PC-3 (cell line): ENCODE data around the gene FOXN3. TPM values are rescaled to one million over a fixed set of nuclear protein-coding genes. Genes with fewer than 3 reads are reported as not detected.

ENCODE experiments used
- ATAC-seq: fragments of 200-7000 bp; cut with Tn5 transposase; 2 replicates; pipeline ENCODE4 v1.9.1; 2020; ENCODE audit warnings: mild to moderate bottlenecking, moderate library complexity
- BruUV-seq: library from RNA; stranded (reverse); fragments of 400-500 nt; replicated peaks from 2 replicates; lab custom pipeline; 2021; lab: Mats Ljungman, UMichigan
- CTCF ChIA-PET: fragments of 300-600 bp; sonication (Branson Sonifier 250); formaldehyde crosslinking; loops from one replicate; lab custom pipeline; 2022; ENCODE audit warnings: antibody characterized with exemption; lab: Charles Lee
- POLR2A ChIA-PET: fragments of 300-600 bp; sonication (Branson Sonifier 250); formaldehyde crosslinking; loops from one replicate; lab custom pipeline; 2022; ENCODE audit warnings: antibody characterized with exemption; ENCODE audit not compliant: unreplicated experiment; lab: Charles Lee
- DNase-seq: peaks from one replicate; pipeline ENCODE4 v3.0.0-alpha.2; 2015
- H2AFZ ChIP-seq: fragments of 300-600 bp; sonication (generic); 2 replicates; pipeline ENCODE4 v1.6.0; 2016; ENCODE audit warnings: antibody characterized with exemption, low read length
- H3F3A ChIP-seq: fragments of 300-600 bp; sonication (generic); one replicate; pipeline ENCODE4 v1.6.0; 2017; ENCODE audit warnings: antibody characterized with exemption, low read length, control low read depth, mild to moderate bottlenecking; ENCODE audit not compliant: unreplicated experiment
- H3K27ac ChIP-seq: fragments of 300-600 bp; sonication (generic); 2 replicates; pipeline ENCODE4 v1.5.1; 2016; ENCODE audit warnings: mild to moderate bottlenecking, low read length
- H3K27me3 ChIP-seq: fragments of 300-600 bp; sonication (generic); 2 replicates; pipeline ENCODE4 v1.6.1; 2016; ENCODE audit warnings: low read length, mixed read lengths
- H3K36me3 ChIP-seq: fragments of 300-600 bp; sonication (generic); 2 replicates; pipeline ENCODE4 v1.6.1; 2016; ENCODE audit warnings: low read depth, mixed run types, low read length, mixed read lengths
- H3K4me1 ChIP-seq: fragments of 300-600 bp; sonication (generic); 2 replicates; pipeline ENCODE4 v1.5.1; 2016; ENCODE audit warnings: low read length; ENCODE audit not compliant: insufficient read depth
- H3K4me2 ChIP-seq: fragments of 300-600 bp; sonication (generic); 2 replicates; pipeline ENCODE4 v1.6.0; 2016; ENCODE audit warnings: low read length
- H3K4me3 ChIP-seq: fragments of 300-600 bp; sonication (generic); 2 replicates; pipeline ENCODE4 v1.5.1; 2016; ENCODE audit warnings: mild to moderate bottlenecking, low read length, mixed read lengths
- H3K79me2 ChIP-seq: fragments of 300-600 bp; sonication (generic); 2 replicates; pipeline ENCODE4 v1.6.1; 2017; ENCODE audit warnings: low read length, mixed read lengths
- H3K9ac ChIP-seq: fragments of 300-600 bp; sonication (generic); 2 replicates; pipeline ENCODE4 v1.6.0; 2016; ENCODE audit warnings: mild to moderate bottlenecking, low read length
- H3K9me2 ChIP-seq: fragments of 300-600 bp; sonication (generic); replicated peaks from 2 replicates; pipeline ENCODE4 v1.6.1; 2016; ENCODE audit warnings: mixed run types, low read length, mixed read lengths
- H3K9me3 ChIP-seq: fragments of 300-600 bp; sonication (generic); 2 replicates; pipeline ENCODE4 v1.6.1; 2016; ENCODE audit warnings: low read length, mixed read lengths
- H4K20me1 ChIP-seq: fragments of 300-600 bp; sonication (generic); 2 replicates; pipeline ENCODE4 v1.6.1; 2016; ENCODE audit warnings: low read length, mixed read lengths
- EZH2 ChIP-seq: fragments of 300-600 bp; sonication (generic); IDR thresholded peaks from one replicate; pipeline ENCODE4 v1.6.1; 2017; ENCODE audit warnings: antibody characterized with exemption, mild to moderate bottlenecking, low read length; ENCODE audit not compliant: unreplicated experiment
- EZH2phosphoT487 ChIP-seq: fragments of 300-600 bp; sonication (generic); IDR thresholded peaks from 2 replicates; pipeline ENCODE4 v1.6.1; 2018; ENCODE audit warnings: mild to moderate bottlenecking, antibody characterized with exemption, low read length, borderline replicate concordance
- intact Hi-C: fragments of 100-400 bp; cut with micrococcal nuclease; formaldehyde crosslinking; loops from 2 replicates; pipeline ENCODE4 v1.9.0; 2023
- total RNA-seq: library from RNA; depleted of rRNA; stranded (reverse); fragments of >200 nt; gene quantifications from 2 replicates; pipeline ENCODE4 v1.2.3, GENCODE V29; 2014
- TF ChIP-seq, protein P1 (sequence below): fragments of 300-600 bp; sonication (generic); conservative IDR thresholded peaks from 2 replicates; pipeline ENCODE4 v1.5.1; 2017; ENCODE audit warnings: antibody characterized with exemption, low read depth, mild to moderate bottlenecking, low read length

The FOXN3 gene
- total RNA-seq, 1 experiment from 2014 or later: 13.3 TPM

DNA sequence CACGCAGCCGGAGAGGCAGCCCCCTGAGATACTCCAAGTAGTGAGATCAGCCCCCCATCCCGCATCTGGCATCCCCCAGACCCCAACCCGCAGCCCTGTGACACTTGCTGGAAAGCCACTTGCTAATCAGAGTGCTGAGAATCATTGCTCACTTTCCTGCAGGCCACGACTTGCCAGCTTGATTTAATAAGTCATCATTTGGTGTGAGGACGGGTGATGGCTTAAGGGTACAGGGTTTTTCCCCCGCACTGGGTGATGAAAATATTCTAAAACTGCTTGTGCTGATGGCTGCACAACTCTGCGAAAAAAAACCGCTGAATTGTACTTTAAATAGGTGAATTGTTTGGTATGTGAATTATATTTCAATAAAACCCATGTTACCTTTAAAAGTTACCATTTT, 171.2 kb downstream of the FOXN3 start:
- peaks cover 35% of the 10 kb centered on the region for H3K4me1 ChIP-seq
- no peak for DNase-seq
- CTCF ChIA-PET: no interaction called here
- H3F3A ChIP-seq: peaks cover 6% of the 10 kb centered on the region
- H3K9ac ChIP-seq: no peak overlapping the region
- ATAC-seq: no peak
- no peak overlapping the region for H3K27ac ChIP-seq
- H3K4me2 ChIP-seq: no peak overlapping the region
- H3K27me3 ChIP-seq: no peaks in the 10 kb centered on the region
- TF ChIP-seq EZH2phosphoT487 (no peak), EZH2 (no peak)
- TF ChIP-seq, protein P1, sequence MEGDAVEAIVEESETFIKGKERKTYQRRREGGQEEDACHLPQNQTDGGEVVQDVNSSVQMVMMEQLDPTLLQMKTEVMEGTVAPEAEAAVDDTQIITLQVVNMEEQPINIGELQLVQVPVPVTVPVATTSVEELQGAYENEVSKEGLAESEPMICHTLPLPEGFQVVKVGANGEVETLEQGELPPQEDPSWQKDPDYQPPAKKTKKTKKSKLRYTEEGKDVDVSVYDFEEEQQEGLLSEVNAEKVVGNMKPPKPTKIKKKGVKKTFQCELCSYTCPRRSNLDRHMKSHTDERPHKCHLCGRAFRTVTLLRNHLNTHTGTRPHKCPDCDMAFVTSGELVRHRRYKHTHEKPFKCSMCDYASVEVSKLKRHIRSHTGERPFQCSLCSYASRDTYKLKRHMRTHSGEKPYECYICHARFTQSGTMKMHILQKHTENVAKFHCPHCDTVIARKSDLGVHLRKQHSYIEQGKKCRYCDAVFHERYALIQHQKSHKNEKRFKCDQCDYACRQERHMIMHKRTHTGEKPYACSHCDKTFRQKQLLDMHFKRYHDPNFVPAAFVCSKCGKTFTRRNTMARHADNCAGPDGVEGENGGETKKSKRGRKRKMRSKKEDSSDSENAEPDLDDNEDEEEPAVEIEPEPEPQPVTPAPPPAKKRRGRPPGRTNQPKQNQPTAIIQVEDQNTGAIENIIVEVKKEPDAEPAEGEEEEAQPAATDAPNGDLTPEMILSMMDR: no peak
- H3K4me3 ChIP-seq: no peak overlapping the region
- intact Hi-C loops: loop anchor here (5.0 kb wide), 2 partner anchors 51 to 171 kb away; partner anchors contain the start of gene FOXN3
- BruUV-seq: no TSS peak
- H3K79me2 ChIP-seq: no peaks in the 10 kb centered on the region
- POLR2A ChIA-PET: no interaction called here
- H3K9me3 ChIP-seq: no peaks in the 10 kb centered on the region
- no peaks in the 10 kb centered on the region for H3K9me2 ChIP-seq
- H4K20me1 ChIP-seq: no peaks in the 10 kb centered on the region
- no peak overlapping the region for H2AFZ ChIP-seq
- no peaks in the 10 kb centered on the region for H3K36me3 ChIP-seq

DNA sequence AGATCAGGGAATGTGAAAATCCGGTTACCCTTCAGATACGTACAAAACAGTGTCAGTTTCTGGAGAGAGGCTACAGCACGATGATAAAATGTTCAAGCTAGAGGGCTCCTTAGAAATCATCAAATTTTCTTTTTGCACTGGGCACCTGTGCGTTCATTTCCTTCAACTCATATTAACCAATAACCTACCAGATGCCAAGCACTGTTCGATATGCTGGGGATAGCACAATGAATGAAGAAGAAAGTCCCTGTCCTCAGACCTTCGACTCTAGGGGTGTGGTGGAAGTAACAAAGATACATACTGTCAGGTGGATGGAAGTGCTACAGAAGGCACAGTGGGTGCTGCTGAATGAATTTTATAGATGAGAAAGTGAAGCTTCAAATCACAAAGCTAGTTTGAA, 172.3 kb downstream of the FOXN3 start:
- intact Hi-C loops: loop anchor here (5.0 kb wide), 2 partner anchors 53 to 173 kb away; partner anchors contain the start of gene FOXN3
- H3K27ac ChIP-seq: no peak overlapping the region
- no peaks in the 10 kb centered on the region for H3K27me3 ChIP-seq
- H3K4me2 ChIP-seq: no peak overlapping the region
- H3F3A ChIP-seq: peaks cover 6% of the 10 kb centered on the region
- CTCF ChIA-PET: no interaction called here
- H3K9me3 ChIP-seq: no peaks in the 10 kb centered on the region
- DNase-seq (no peak), ATAC-seq (no peak)
- no peak overlapping the region for H3K9ac ChIP-seq
- peaks cover 33% of the 10 kb centered on the region for H3K4me1 ChIP-seq
- H3K36me3 ChIP-seq: no peaks in the 10 kb centered on the region
- BruUV-seq: no TSS peak
- H2AFZ ChIP-seq: no peak overlapping the region
- POLR2A ChIA-PET: no interaction called here
- no peaks in the 10 kb centered on the region for H4K20me1 ChIP-seq
- H3K9me2 ChIP-seq: no peaks in the 10 kb centered on the region
- TF ChIP-seq EZH2: no peak
- no peak for TF ChIP-seq EZH2phosphoT487
- TF ChIP-seq, protein P1: no peak
- no peak overlapping the region for H3K4me3 ChIP-seq
- no peaks in the 10 kb centered on the region for H3K79me2 ChIP-seq

DNA sequence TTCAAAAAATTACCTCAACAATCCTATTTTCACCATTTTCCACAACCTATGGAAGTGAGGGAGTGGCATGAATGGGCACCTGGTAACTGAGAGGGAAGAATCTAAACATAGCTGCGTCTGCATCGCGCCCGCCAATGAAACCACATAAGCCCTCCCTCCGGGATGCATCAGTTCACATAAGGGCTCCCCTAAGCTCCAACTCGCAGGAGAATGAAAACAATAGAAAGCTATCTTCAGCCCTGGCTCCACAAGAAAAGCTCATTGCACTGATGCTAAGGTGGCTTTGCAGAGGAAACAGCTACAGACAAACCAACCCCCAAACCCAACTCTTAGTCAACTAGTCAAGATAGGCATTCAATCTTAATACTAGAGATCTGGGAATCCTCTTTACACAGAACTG, 173.3 kb downstream of the FOXN3 start:
- ATAC-seq (no peak), DNase-seq (no peak)
- CTCF ChIA-PET: no interaction called here
- TF ChIP-seq, protein P1: no peak
- TF ChIP-seq EZH2 (no peak), EZH2phosphoT487 (no peak)
- H4K20me1 ChIP-seq: no peaks in the 10 kb centered on the region
- H3K27me3 ChIP-seq: no peaks in the 10 kb centered on the region
- H3K9me2 ChIP-seq: no peaks in the 10 kb centered on the region
- H2AFZ ChIP-seq: no peak overlapping the region
- H3K9me3 ChIP-seq: no peaks in the 10 kb centered on the region
- no peak overlapping the region for H3K4me2 ChIP-seq
- H3K36me3 ChIP-seq: no peaks in the 10 kb centered on the region
- peaks cover 23% of the 10 kb centered on the region for H3K4me1 ChIP-seq
- no peak overlapping the region for H3K9ac ChIP-seq
- BruUV-seq: no TSS peak
- intact Hi-C loops: no loop called here
- H3K27ac ChIP-seq: no peak overlapping the region
- POLR2A ChIA-PET: interaction anchor here (0.5 kb wide), 1 partner anchor 90 kb away, joined by 3 read pairs; no protein-coding TSS in a partner anchor
- H3F3A ChIP-seq: peaks cover 6% of the 10 kb centered on the region
- H3K4me3 ChIP-seq: no peak overlapping the region
- H3K79me2 ChIP-seq: no peaks in the 10 kb centered on the region
